GM12878 (cell line): Measurements from ENCODE around the gene ZNF415. TPM values are rescaled to one million over a fixed set of nuclear protein-coding genes. Genes with fewer than 3 reads are reported as not detected.

Source experiments
- FOS ChIP-seq: IDR thresholded peaks from 3 replicates; pipeline ENCODE4 v1.6.1; 2011; ENCODE audit warnings: borderline replicate concordance; ENCODE audit not compliant: insufficient read length; ENCODE audit errors: extremely low read depth
- MEF2A ChIP-seq: IDR thresholded peaks from 2 replicates; pipeline ENCODE4 v1.6.1; 2011; ENCODE audit warnings: low read depth, mild to moderate bottlenecking, low read length, moderate library complexity; ENCODE audit not compliant: insufficient read depth
- NR2F1 ChIP-seq: fragments of 450-650 bp; conservative IDR thresholded peaks from 2 replicates; pipeline ENCODE4 v1.6.1; 2017; ENCODE audit warnings: mild to moderate bottlenecking
- STAT3 ChIP-seq: IDR thresholded peaks from 2 replicates; pipeline ENCODE4 v1.6.1; 2011; ENCODE audit warnings: low read depth, low read length, improper control_type of control experiment
- TCF12 ChIP-seq: IDR thresholded peaks from 2 replicates; pipeline ENCODE4 v1.6.1; 2011; ENCODE audit warnings: low read depth, mild to moderate bottlenecking, low read length
- polyA plus RNA-seq, 11 experiments: library from polyadenylated mRNA; depleted of rRNA in 4 of 11; unstranded in 6 of 11; stranded (reverse) in 5 of 11; fragments of >200 nt; fragmentation: Nextera tagmentation in 4 of 11; fragmentation: Illumina TruSeq in 1 of 11; extraction: Ambion mirVana in 4 of 11; extraction: Trizol in 1 of 11; gene quantifications; 1 replicate in 1 of 11; 2 replicates in 10 of 11; pipeline versions ENCODE4 v1.2.1 to v1.2.3, GENCODE V29; 2011 to 2016; ENCODE audit warnings: inconsistent platforms in 2 of 11, missing spikeins in 2 of 11, low read depth in 1 of 11
- total RNA-seq, 4 experiments: library from RNA; depleted of rRNA in 3 of 4; stranded (reverse); fragments of >200 nt in 3 of 4; fragmentation: Illumina TruSeq in 1 of 4; extraction: Trizol in 1 of 4; gene quantifications; 2 replicates each; pipeline versions ENCODE4 v1.2.1 to v1.2.3, GENCODE V29; 2013 to 2021
- TF ChIP-seq, protein P1 (sequence below): fragments of 450-650 bp; IDR thresholded peaks from 2 replicates; pipeline ENCODE4 v1.6.1; 2018; ENCODE audit warnings: borderline replicate concordance, mild to moderate bottlenecking; ENCODE audit not compliant: partially characterized antibody
- TF ChIP-seq, protein P2 (sequence below): IDR thresholded peaks from 2 replicates; pipeline ENCODE4 v1.6.1; 2011; ENCODE audit warnings: borderline replicate concordance, low read depth, mild to moderate bottlenecking, moderate library complexity, low read length; ENCODE audit not compliant: insufficient read depth, poor library complexity, severe bottlenecking
- TF ChIP-seq, protein P3 (sequence below): fragments of 450-650 bp; formaldehyde crosslinking; IDR thresholded peaks from 2 replicates; pipeline ENCODE4 v1.5.0; 2022; ENCODE audit warnings: mild to moderate bottlenecking, missing genetic modification characterization

The ZNF415 gene
- total and polyA plus RNA-seq, 10 of the 15 experiments (the other 5 are each of a cell fraction or from before 2014, with no cell fraction given) = 0.03 to 0.13 (median 0.05) TPM; not detected in 6

DNA sequence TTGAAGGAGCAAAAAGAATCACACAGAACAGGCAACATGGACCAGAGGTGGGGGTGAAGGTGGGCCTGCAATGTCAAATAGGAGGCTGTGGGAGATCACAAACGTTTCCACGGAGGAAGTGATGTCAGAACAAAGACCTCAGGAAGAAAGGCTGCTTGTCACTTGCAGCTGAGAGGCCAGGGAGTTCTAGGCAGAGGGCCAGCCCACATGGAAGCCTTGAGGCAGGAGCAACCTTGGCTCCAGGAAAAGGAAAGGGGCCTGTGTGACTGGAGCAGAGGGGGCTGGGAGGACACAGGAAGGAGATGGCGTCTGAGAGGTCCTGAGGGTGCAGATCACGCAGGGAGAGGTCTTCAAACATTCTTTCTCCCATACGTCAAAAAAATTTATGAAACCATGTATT is 45.8 kb downstream of the ZNF415 start (continued):
- TF ChIP-seq STAT3 (no peak), FOS (no peak), NR2F1 (no peak), MEF2A (no peak), TCF12 (no peak)
- TF ChIP-seq, protein P1, sequence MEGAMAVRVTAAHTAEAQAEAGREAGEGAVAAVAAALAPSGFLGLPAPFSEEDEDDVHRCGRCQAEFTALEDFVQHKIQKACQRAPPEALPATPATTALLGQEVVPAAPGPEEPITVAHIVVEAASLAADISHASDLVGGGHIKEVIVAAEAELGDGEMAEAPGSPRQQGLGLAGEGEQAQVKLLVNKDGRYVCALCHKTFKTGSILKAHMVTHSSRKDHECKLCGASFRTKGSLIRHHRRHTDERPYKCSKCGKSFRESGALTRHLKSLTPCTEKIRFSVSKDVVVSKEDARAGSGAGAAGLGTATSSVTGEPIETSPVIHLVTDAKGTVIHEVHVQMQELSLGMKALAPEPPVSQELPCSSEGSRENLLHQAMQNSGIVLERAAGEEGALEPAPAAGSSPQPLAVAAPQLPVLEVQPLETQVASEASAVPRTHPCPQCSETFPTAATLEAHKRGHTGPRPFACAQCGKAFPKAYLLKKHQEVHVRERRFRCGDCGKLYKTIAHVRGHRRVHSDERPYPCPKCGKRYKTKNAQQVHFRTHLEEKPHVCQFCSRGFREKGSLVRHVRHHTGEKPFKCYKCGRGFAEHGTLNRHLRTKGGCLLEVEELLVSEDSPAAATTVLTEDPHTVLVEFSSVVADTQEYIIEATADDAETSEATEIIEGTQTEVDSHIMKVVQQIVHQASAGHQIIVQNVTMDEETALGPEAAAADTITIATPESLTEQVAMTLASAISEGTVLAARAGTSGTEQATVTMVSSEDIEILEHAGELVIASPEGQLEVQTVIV = no peak
- TF ChIP-seq, protein P2, sequence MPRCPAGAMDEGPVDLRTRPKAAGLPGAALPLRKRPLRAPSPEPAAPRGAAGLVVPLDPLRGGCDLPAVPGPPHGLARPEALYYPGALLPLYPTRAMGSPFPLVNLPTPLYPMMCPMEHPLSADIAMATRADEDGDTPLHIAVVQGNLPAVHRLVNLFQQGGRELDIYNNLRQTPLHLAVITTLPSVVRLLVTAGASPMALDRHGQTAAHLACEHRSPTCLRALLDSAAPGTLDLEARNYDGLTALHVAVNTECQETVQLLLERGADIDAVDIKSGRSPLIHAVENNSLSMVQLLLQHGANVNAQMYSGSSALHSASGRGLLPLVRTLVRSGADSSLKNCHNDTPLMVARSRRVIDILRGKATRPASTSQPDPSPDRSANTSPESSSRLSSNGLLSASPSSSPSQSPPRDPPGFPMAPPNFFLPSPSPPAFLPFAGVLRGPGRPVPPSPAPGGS = no peak
- TF ChIP-seq, protein P3, sequence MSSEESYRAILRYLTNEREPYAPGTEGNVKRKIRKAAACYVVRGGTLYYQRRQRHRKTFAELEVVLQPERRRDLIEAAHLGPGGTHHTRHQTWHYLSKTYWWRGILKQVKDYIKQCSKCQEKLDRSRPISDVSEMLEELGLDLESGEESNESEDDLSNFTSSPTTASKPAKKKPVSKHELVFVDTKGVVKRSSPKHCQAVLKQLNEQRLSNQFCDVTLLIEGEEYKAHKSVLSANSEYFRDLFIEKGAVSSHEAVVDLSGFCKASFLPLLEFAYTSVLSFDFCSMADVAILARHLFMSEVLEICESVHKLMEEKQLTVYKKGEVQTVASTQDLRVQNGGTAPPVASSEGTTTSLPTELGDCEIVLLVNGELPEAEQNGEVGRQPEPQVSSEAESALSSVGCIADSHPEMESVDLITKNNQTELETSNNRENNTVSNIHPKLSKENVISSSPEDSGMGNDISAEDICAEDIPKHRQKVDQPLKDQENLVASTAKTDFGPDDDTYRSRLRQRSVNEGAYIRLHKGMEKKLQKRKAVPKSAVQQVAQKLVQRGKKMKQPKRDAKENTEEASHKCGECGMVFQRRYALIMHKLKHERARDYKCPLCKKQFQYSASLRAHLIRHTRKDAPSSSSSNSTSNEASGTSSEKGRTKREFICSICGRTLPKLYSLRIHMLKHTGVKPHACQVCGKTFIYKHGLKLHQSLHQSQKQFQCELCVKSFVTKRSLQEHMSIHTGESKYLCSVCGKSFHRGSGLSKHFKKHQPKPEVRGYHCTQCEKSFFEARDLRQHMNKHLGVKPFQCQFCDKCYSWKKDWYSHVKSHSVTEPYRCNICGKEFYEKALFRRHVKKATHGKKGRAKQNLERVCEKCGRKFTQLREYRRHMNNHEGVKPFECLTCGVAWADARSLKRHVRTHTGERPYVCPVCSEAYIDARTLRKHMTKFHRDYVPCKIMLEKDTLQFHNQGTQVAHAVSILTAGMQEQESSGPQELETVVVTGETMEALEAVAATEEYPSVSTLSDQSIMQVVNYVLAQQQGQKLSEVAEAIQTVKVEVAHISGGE (CRISPR knock-in tag) = no peak
